Endodermal cell (in vitro differentiated cells): Measurements from ENCODE around the gene BEND7. TPM values are rescaled to one million over a fixed set of nuclear protein-coding genes. Genes with fewer than 3 reads are reported as not detected.
"Not testable (repeated sequence)": the region's sequence is repeated elsewhere in the genome, so short reads cannot be mapped to it uniquely, and the experiment has no call there.

ENCODE experiments used
- DNase-seq: peaks from one replicate; pipeline ENCODE4 v3.0.0-alpha.2; 2017
- H3K27ac ChIP-seq: 2 replicates; pipeline ENCODE4 v1.5.1; 2013; ENCODE audit warnings: mild to moderate bottlenecking, low read depth, low read length, moderate library complexity
- H3K27me3 ChIP-seq: 2 replicates; pipeline ENCODE4 v1.6.1; 2013; ENCODE audit warnings: mild to moderate bottlenecking, low read length, moderate library complexity; ENCODE audit not compliant: insufficient read depth, control insufficient read depth, poor library complexity, severe bottlenecking
- H3K36me3 ChIP-seq: 2 replicates; pipeline ENCODE4 v1.7.0; 2013; ENCODE audit warnings: mild to moderate bottlenecking, low read length, moderate library complexity; ENCODE audit not compliant: control insufficient read depth, insufficient read depth
- H3K4me1 ChIP-seq: one replicate; pipeline ENCODE4 v1.7.0; 2013; ENCODE audit warnings: low read length; ENCODE audit not compliant: control insufficient read depth, insufficient read depth
- H3K4me3 ChIP-seq: 2 replicates; pipeline ENCODE4 v1.5.1; 2013; ENCODE audit warnings: mild to moderate bottlenecking, low read length, moderate library complexity
- H3K9ac ChIP-seq: 2 replicates; pipeline ENCODE4 v1.6.1; 2013; ENCODE audit warnings: mild to moderate bottlenecking, low read length, moderate library complexity; ENCODE audit not compliant: poor library complexity, severe bottlenecking; ENCODE audit errors: extremely low read depth
- H3K9me3 ChIP-seq: 2 replicates; pipeline ENCODE4 v1.6.1; 2013; ENCODE audit warnings: mild to moderate bottlenecking, low read length, moderate library complexity; ENCODE audit not compliant: control insufficient read depth
- H3K27ac Mint-ChIP-seq: 2 replicates; pipeline ENCODE4 v1.8.0; 2020; ENCODE audit warnings: mixed read lengths
- H3K27me3 Mint-ChIP-seq: 2 replicates; pipeline ENCODE4 v1.8.0; 2021; ENCODE audit warnings: mild to moderate bottlenecking, mixed read lengths; ENCODE audit not compliant: insufficient read depth
- H3K36me3 Mint-ChIP-seq: 2 replicates; pipeline ENCODE4 v1.8.0; 2020; ENCODE audit warnings: low read depth, mixed read lengths
- H3K4me1 Mint-ChIP-seq: 2 replicates; pipeline ENCODE4 v1.8.0; 2020; ENCODE audit warnings: mixed read lengths
- H3K4me3 Mint-ChIP-seq: 2 replicates; pipeline ENCODE4 v1.8.0; 2020; ENCODE audit warnings: mild to moderate bottlenecking, moderate library complexity, mixed read lengths
- H3K9me3 Mint-ChIP-seq: 2 replicates; pipeline ENCODE4 v1.8.0; 2020; ENCODE audit warnings: mild to moderate bottlenecking, mixed read lengths
- WGBS, 2 experiments: methylation state at CpG; one replicate each; pipeline versions ENCODE4 v1.1.5 to v1.1.7; 2013; ENCODE audit warnings: missing lambda C conversion rate in 2 of 2, mixed read lengths in 1 of 2; ENCODE audit not compliant: insufficient coverage in 1 of 2, insufficient read length in 1 of 2; 5-methylcytosine and 5-hydroxymethylcytosine counted together
- total RNA-seq, 2 donors: library from RNA; stranded (reverse); fragmentation: NEBNext Ultra II Directional in 1 of 2; extraction: Animal tissue kit (Norgen Biotek cat#: 25700) in 1 of 2; gene quantifications; 2 replicates in 1 of 2; 3 replicates in 1 of 2; pipeline ENCODE4 v1.2.1, GENCODE V29; 2021
- TF ChIP-seq, protein P1 (sequence below): fragments of 200-600 bp; sonication (generic); conservative IDR thresholded peaks from 2 replicates; pipeline ENCODE4 v1.5.0; 2021; ENCODE audit warnings: antibody characterized with exemption, mild to moderate bottlenecking

BEND7 gene
- total RNA-seq, 2 donors from 2014 or later = 5.3 to 5.7 TPM

GRCh38 chr10:13412894-13413293 is 115.9 kb downstream of the BEND7 start:
- Histone ChIP-seq H3K9ac (no peak overlapping the region), H3K27ac (no peak overlapping the region), H3K4me3 (no peak overlapping the region), H3K36me3 (no peaks in the 10 kb centered on the region), H3K9me3 (peaks cover 10% of the 10 kb centered on the region), H3K4me1 (no peaks in the 10 kb centered on the region), H3K27me3 (no peaks in the 10 kb centered on the region)
- no peaks in the 10 kb centered on the region for H3K36me3 Mint-ChIP-seq
- no peak overlapping the region for H3K27ac Mint-ChIP-seq
- peaks cover 9% of the 10 kb centered on the region for H3K27me3 Mint-ChIP-seq
- no peak overlapping the region for H3K4me3 Mint-ChIP-seq
- no peak for DNase-seq
- TF ChIP-seq, protein P1, sequence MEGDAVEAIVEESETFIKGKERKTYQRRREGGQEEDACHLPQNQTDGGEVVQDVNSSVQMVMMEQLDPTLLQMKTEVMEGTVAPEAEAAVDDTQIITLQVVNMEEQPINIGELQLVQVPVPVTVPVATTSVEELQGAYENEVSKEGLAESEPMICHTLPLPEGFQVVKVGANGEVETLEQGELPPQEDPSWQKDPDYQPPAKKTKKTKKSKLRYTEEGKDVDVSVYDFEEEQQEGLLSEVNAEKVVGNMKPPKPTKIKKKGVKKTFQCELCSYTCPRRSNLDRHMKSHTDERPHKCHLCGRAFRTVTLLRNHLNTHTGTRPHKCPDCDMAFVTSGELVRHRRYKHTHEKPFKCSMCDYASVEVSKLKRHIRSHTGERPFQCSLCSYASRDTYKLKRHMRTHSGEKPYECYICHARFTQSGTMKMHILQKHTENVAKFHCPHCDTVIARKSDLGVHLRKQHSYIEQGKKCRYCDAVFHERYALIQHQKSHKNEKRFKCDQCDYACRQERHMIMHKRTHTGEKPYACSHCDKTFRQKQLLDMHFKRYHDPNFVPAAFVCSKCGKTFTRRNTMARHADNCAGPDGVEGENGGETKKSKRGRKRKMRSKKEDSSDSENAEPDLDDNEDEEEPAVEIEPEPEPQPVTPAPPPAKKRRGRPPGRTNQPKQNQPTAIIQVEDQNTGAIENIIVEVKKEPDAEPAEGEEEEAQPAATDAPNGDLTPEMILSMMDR = no peak
- H3K9me3 Mint-ChIP-seq = peaks cover 17% of the 10 kb centered on the region
- no peaks in the 10 kb centered on the region for H3K4me1 Mint-ChIP-seq
- 89 to 100% methylated on average over 2 to 3 of the region's 3 CpGs for WGBS, 2 experiments

- H3K9me3 ChIP-seq = peaks cover 3% of the 10 kb centered on the region
- no peak for DNase-seq
- no peak overlapping the region for H3K4me3 Mint-ChIP-seq
- no peaks in the 10 kb centered on the region for H3K36me3 Mint-ChIP-seq
- H3K27me3 Mint-ChIP-seq = no peaks in the 10 kb centered on the region
- TF ChIP-seq, protein P1 = no peak
- H3K4me3 ChIP-seq = no peak overlapping the region
- no peaks in the 10 kb centered on the region for H3K36me3 ChIP-seq
- no peaks in the 10 kb centered on the region for H3K4me1 Mint-ChIP-seq
- 69 to 76% methylated on average over 3 to 4 of the region's 5 CpGs for WGBS, 2 experiments
- H3K27ac Mint-ChIP-seq = no peak overlapping the region
- H3K27me3 ChIP-seq = no peaks in the 10 kb centered on the region
- H3K4me1 ChIP-seq = no peaks in the 10 kb centered on the region
- H3K9ac ChIP-seq = no peak overlapping the region
- H3K9me3 Mint-ChIP-seq = peaks cover 8% of the 10 kb centered on the region
- H3K27ac ChIP-seq = no peak overlapping the region
Measured at GRCh38 chr10:13404791-13405190, 124.0 kb downstream of the BEND7 start.

- H3K27me3 ChIP-seq = no peaks in the 10 kb centered on the region
- no peak overlapping the region for H3K27ac ChIP-seq
- peaks cover 3% of the 10 kb centered on the region for H3K9me3 ChIP-seq
- WGBS, 2 experiments = 88 to 91% methylated on average over 1 to 3 of the region's 3 CpGs
- Mint-ChIP-seq H3K9me3 (peaks cover 11% of the 10 kb centered on the region), H3K4me3 (no peak overlapping the region), H3K4me1 (no peaks in the 10 kb centered on the region), H3K27me3 (no peaks in the 10 kb centered on the region), H3K36me3 (no peaks in the 10 kb centered on the region), H3K27ac (no peak overlapping the region)
- TF ChIP-seq, protein P1 = no peak
- no peaks in the 10 kb centered on the region for H3K4me1 ChIP-seq
- H3K36me3 ChIP-seq = no peaks in the 10 kb centered on the region
- no peak overlapping the region for H3K9ac ChIP-seq
- DNase-seq = no peak
- H3K4me3 ChIP-seq = no peak overlapping the region
Measured at GRCh38 chr10:13404305-13404759, 124.5 kb downstream of the BEND7 start.

GRCh38 chr10:13403426-13403825 is 125.4 kb downstream of the BEND7 start:
- H3K27ac Mint-ChIP-seq, H3K36me3 ChIP-seq, H3K4me1 ChIP-seq, H3K4me3 Mint-ChIP-seq, H3K27me3 ChIP-seq, H3K27ac ChIP-seq, DNase-seq, H3K4me3 ChIP-seq, H3K36me3 Mint-ChIP-seq, H3K9me3 ChIP-seq, H3K27me3 Mint-ChIP-seq, H3K9ac ChIP-seq, H3K4me1 Mint-ChIP-seq: not testable (repeated sequence)
- peaks cover 11% of the 10 kb centered on the region for H3K9me3 Mint-ChIP-seq
- WGBS, 2 experiments = 86 to 90% methylated on average over 2 to 7 of the region's 7 CpGs
